GM21737 (cell line): ENCODE results near the gene DCXR.

Experiments
- ATAC-seq: cut with Tn5 transposase; IDR thresholded peaks from one replicate; pipeline ENCODE4 v1.9.1; 2021; ENCODE audit warnings: mild to moderate bottlenecking, moderate library complexity; ENCODE audit not compliant: unreplicated experiment

The DCXR gene

GRCh38 chr17:82024859-82025258 is 12.6 kb downstream of the DCXR start:
- ATAC-seq, result no peak

- ATAC-seq, result peak; percentile 1
Measured at GRCh38 chr17:82023447-82024241, 13.9 kb downstream of the DCXR start.

GRCh38 chr17:82022981-82023446 is 14.5 kb downstream of the DCXR start, which contains the start of gene LRRC45:
Gene LRRC45 (plus strand): TSS chr17:82023305. CDS start chr17:82023644, 339 bp downstream.
- peak; percentile 77 for ATAC-seq

- no peak for ATAC-seq
Measured at GRCh38 chr17:82022310-82022980, 15.1 kb downstream of the DCXR start, which contains the start of gene CENPX. Gene CENPX (minus strand): TSS chr17:82022878. CDS start chr17:82022861, 17 bp downstream.

GRCh38 chr17:82021900-82022309 is 15.6 kb downstream of the DCXR start:
- ATAC-seq, result no peak

GRCh38 chr17:82021107-82021899 is 16.2 kb downstream of the DCXR start:
- ATAC-seq, result no peak

- no peak for ATAC-seq
Measured at GRCh38 chr17:82020572-82021106, 16.9 kb downstream of the DCXR start.

GRCh38 chr17:82019690-82020571 is 17.6 kb downstream of the DCXR start:
- no peak for ATAC-seq

GRCh38 chr17:82018989-82019689 is 18.4 kb downstream of the DCXR start:
- ATAC-seq, result no peak

- no peak for ATAC-seq
Measured at GRCh38 chr17:82018152-82018988, 19.1 kb downstream of the DCXR start.

GRCh38 chr17:82017612-82018151 is 19.8 kb downstream of the DCXR start:
- ATAC-seq, result no peak

- ATAC-seq, result no peak
Measured at GRCh38 chr17:82016875-82017459, 20.5 kb downstream of the DCXR start.

GRCh38 chr17:82016061-82016874 is 21.2 kb downstream of the DCXR start:
- no peak for ATAC-seq

- no peak for ATAC-seq
Measured at GRCh38 chr17:82015311-82015971, 22.1 kb downstream of the DCXR start.

GRCh38 chr17:82014971-82015310 is 22.6 kb downstream of the DCXR start:
- no peak for ATAC-seq

- ATAC-seq, result no peak
Measured at GRCh38 chr17:82014432-82014831, 23.1 kb downstream of the DCXR start.
